GM12892 (cell line): ENCODE measurements around the gene EEF2.

Experiments
- POLR2A ChIP-seq: IDR thresholded peaks from 2 replicates; pipeline ENCODE4 v1.6.1; 2011; ENCODE audit warnings: low read depth, low read length, control low read depth
- POLR2AphosphoS5 ChIP-seq: IDR thresholded peaks from 2 replicates; pipeline ENCODE4 v1.6.1; 2011; ENCODE audit warnings: low read depth, low read length, control low read depth

DNA sequence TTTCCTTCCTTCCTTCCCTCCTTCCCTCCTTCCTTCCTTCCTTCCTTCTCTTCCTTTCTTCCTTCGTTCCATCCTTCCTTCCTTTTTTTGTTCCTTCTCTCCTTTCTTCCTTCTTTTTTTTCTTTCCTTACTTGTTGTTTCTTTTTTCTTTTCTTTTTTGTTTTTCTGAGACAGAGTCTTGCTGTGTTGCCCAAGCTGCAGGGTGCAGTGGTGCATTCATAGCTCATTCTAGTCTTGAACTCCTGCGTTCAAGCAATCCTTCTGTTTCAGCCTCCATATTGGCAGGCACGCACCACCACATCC, 5.5 kb upstream of the EEF2 start:
- no peak for TF ChIP-seq POLR2A
- TF ChIP-seq POLR2AphosphoS5: no peak
